ENCODE data around the gene CD274. TPM values are rescaled to one million over a fixed set of nuclear protein-coding genes. Genes with fewer than 3 reads are reported as not detected.
"Not testable (repeated sequence)": the region's sequence is repeated elsewhere in the genome, so short reads cannot be mapped to it uniquely, and the experiment has no call there.

The CD274 gene
- total RNA-seq, 1 experiment from 2014 or later = 2.6 TPM

DNA sequence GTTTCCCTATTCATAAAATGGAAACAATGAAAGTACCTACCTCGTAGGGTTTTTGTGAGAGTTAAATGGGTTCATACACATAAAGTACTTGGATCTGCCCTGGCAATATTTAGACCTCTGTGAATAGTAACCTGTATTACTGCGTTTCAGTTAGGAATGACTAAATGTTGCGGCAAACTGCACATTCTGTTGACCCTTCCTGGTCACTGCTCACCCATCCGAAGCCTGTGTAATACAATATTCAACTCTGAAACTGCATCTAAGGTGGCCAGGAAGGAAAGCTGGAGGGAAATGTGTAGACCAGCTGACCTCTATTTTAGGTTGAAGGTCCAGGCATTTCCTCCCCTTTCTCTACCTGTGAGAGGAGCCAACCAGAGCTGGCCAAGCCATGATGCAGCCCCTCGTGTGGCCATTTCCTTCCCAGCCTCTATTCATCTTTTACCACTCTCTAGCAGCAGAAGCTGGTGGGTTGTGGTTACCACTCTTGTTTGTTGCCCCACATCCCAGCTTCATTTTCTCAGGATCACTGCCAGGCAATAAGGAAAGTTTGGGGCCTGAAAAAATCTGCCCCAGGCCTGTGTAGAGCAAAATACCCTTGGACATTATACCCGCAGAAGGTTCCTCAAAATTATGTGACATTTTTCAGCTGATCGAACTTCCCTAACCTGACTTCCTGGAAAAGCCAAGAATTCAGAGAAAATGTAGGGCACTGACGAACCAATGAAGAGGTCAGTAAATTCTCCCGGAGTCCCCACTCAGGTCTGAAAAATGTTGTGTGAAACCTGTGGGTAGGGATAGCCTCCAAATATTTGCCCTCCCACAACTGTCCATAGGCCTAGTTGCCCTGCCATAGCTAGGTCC lies 39.5 kb downstream of the CD274 start:
- ChIA-PET POLR2A (interaction anchor here (0.6 to 0.9 kb wide), 2 partner anchors 20 to 46 kb away, joined by 3 read pairs; no protein-coding TSS in a partner anchor), CTCF (no interaction called here)
- DNase-seq (ENCODE audit: unreplicated experiment) = no peak
- TF ChIP-seq, protein P1, sequence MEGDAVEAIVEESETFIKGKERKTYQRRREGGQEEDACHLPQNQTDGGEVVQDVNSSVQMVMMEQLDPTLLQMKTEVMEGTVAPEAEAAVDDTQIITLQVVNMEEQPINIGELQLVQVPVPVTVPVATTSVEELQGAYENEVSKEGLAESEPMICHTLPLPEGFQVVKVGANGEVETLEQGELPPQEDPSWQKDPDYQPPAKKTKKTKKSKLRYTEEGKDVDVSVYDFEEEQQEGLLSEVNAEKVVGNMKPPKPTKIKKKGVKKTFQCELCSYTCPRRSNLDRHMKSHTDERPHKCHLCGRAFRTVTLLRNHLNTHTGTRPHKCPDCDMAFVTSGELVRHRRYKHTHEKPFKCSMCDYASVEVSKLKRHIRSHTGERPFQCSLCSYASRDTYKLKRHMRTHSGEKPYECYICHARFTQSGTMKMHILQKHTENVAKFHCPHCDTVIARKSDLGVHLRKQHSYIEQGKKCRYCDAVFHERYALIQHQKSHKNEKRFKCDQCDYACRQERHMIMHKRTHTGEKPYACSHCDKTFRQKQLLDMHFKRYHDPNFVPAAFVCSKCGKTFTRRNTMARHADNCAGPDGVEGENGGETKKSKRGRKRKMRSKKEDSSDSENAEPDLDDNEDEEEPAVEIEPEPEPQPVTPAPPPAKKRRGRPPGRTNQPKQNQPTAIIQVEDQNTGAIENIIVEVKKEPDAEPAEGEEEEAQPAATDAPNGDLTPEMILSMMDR (IDR thresholded peaks at IDR 0.05; ENCODE audit: unreplicated experiment) = no peak
- no TSS peak for BruUV-seq (replicated peaks)
- Mint-ChIP-seq H3K27ac (ENCODE audit: low read depth, unreplicated experiment) (no peak overlapping the region), H3K4me1 (ENCODE audit: insufficient read depth, unreplicated experiment) (peaks cover 14% of the 10 kb centered on the region), H3K36me3 (ENCODE audit: insufficient read depth, unreplicated experiment) (no peaks in the 10 kb centered on the region), H3K27me3 (ENCODE audit: insufficient read depth, unreplicated experiment) (no peaks in the 10 kb centered on the region), H3K9me3 (ENCODE audit: unreplicated experiment) (no peaks in the 10 kb centered on the region), H3K4me3 (ENCODE audit: unreplicated experiment) (no peak overlapping the region)
- intact Hi-C loops (cut with micrococcal nuclease) = no loop called here

DNA sequence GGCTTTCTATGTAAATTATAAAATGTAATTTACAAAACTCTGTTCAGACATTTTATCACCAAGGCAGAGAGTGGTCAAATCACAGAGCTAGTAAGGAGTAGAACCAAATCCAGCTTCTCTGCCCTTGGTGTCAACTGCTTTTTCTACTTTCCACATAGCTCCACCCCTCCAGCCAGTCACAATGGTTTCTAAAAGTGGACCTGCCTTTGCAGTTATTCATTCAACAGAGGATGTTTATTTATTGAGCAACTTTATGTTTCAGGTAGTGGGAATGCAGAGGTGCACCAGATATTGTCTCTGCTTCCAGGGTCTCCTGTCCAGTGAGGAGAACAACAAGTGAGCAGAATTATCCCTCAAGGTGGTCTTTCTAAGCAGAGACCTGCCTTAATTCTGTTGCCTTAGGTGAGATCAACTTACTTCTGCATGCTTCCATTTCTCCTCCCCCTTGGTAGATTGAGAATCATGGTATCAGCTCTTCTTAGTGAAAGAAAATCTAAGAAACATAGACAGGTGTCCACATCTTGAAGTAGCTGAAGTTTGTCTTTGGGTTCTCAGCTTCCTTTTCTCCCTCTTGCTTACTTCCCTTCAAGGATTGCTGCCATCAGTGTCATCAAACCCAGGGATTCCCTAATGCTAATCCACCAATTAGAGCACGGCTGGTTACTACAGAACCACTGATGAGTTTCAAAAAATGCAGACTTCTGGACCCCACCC lies 42.8 kb downstream of the CD274 start:
- ChIA-PET POLR2A (interaction anchor here (0.6 to 2.2 kb wide), 6 partner anchors 17 to 368 kb away, joined by 3 to 6 read pairs (median 4); partner anchors contain the start of genes CD274 and PDCD1LG2), CTCF (interaction anchor here (0.6 kb wide), 1 partner anchor 10 kb away, joined by 3 read pairs; no protein-coding TSS in a partner anchor)
- Mint-ChIP-seq H3K27ac (ENCODE audit: low read depth, unreplicated experiment) (peak overlapping the region; percentile 82), H3K36me3 (ENCODE audit: insufficient read depth, unreplicated experiment) (no peaks in the 10 kb centered on the region), H3K4me1 (ENCODE audit: insufficient read depth, unreplicated experiment) (peaks cover 14% of the 10 kb centered on the region), H3K4me3 (ENCODE audit: unreplicated experiment) (no peak overlapping the region), H3K27me3 (ENCODE audit: insufficient read depth, unreplicated experiment) (no peaks in the 10 kb centered on the region), H3K9me3 (ENCODE audit: unreplicated experiment) (no peaks in the 10 kb centered on the region)
- BruUV-seq (replicated peaks) = no TSS peak
- DNase-seq (ENCODE audit: unreplicated experiment) = peak; percentile 61
- TF ChIP-seq, protein P1 (IDR thresholded peaks at IDR 0.05; ENCODE audit: unreplicated experiment) = no peak
- intact Hi-C loops (cut with micrococcal nuclease) = no loop called here

DNA sequence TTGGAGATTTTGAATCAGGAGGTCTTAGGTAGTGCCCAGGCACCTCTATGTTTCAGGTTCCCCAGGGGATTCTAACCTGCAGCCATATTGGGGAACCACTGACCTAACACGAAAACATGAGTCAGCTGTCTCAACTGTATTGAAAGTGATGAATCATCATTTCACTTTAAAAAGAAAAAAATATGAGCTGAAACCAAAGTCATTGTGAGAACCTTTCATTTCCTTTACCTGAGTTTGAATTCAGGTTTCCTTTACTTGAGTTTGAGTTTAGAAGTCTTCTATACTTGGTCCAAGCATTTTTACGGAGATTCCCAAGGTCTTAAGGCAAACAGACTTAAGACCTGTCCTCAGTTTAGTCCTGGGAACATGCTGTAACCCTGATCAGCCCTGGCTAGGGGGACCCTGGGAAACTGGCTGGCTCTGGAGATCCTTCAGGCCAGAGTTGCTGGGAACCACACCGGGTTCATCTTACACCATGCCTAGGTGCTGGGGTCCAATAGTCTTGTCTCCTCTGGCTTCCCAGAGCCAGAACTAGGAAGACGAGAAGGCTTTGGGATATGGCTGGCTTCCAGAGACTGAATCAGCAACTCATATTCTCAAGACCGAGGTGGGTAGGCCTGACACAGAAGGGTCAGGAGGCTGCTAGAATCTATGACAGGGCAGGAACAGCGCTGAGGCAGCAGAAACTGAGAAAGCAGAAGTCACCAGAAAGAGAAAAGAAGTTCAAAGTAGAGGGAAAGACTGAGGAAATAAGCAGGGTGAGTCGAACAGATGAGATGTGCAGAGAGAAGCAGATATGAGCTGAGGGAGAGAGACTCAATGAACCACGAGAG lies 43.6 kb downstream of the CD274 start:
- Mint-ChIP-seq H3K9me3 (ENCODE audit: unreplicated experiment) (no peaks in the 10 kb centered on the region), H3K36me3 (ENCODE audit: insufficient read depth, unreplicated experiment) (no peaks in the 10 kb centered on the region), H3K4me3 (ENCODE audit: unreplicated experiment) (no peak overlapping the region), H3K27ac (ENCODE audit: low read depth, unreplicated experiment) (peak overlapping the region; percentile 82), H3K4me1 (ENCODE audit: insufficient read depth, unreplicated experiment) (peaks cover 14% of the 10 kb centered on the region), H3K27me3 (ENCODE audit: insufficient read depth, unreplicated experiment) (no peaks in the 10 kb centered on the region)
- BruUV-seq (replicated peaks) = no TSS peak
- CTCF ChIA-PET = no interaction called here
- TF ChIP-seq, protein P1 (IDR thresholded peaks at IDR 0.05; ENCODE audit: unreplicated experiment) = no peak
- DNase-seq (ENCODE audit: unreplicated experiment) = peak; percentile 88
- POLR2A ChIA-PET = interaction anchor here (0.6 to 2.2 kb wide), 6 partner anchors 17 to 369 kb away, joined by 3 to 6 read pairs (median 4); partner anchors contain the start of genes CD274 and PDCD1LG2
- intact Hi-C loops (cut with micrococcal nuclease) = no loop called here

DNA sequence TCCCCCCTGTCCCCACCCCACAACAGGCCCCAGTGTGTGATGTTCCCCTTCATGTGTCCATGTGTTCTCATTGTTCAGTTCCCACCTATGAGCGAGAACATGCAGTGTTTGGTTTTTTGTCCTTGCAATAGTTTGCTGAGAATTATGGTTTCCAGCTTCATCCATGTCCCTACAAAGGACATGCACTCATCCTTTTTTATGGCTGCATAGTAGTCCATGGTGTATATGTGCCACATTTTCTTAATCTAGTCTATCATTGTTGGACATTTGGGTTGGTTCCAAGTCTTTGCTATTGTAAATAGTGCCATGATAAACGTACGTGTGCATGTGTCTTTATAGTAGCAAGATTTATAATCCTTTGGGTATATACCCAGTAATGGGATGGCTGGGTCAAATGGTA lies 44.4 kb downstream of the CD274 start:
- H3K27me3 Mint-ChIP-seq (ENCODE audit: insufficient read depth, unreplicated experiment); CTCF ChIA-PET; DNase-seq (ENCODE audit: unreplicated experiment); BruUV-seq (replicated peaks); POLR2A ChIA-PET; H3K9me3 Mint-ChIP-seq (ENCODE audit: unreplicated experiment); H3K4me3 Mint-ChIP-seq (ENCODE audit: unreplicated experiment); intact Hi-C loops (cut with micrococcal nuclease); H3K36me3 Mint-ChIP-seq (ENCODE audit: insufficient read depth, unreplicated experiment): not testable (repeated sequence)
- Mint-ChIP-seq H3K27ac (ENCODE audit: low read depth, unreplicated experiment) (peak overlapping the region; percentile 82), H3K4me1 (ENCODE audit: insufficient read depth, unreplicated experiment) (peaks cover 18% of the 10 kb centered on the region)

Measured in MCF 10A (cell line).